GM19372 (cell line): ENCODE results near the gene ABCB10.
"Not testable (repeated sequence)": the region's sequence is repeated elsewhere in the genome, so short reads cannot be mapped to it uniquely, and the experiment has no call there.

ENCODE experiments used
- ATAC-seq: cut with Tn5 transposase; IDR thresholded peaks from one replicate; pipeline ENCODE4 v1.9.1; 2021; ENCODE audit warnings: mild to moderate bottlenecking, low read depth, moderate library complexity; ENCODE audit not compliant: unreplicated experiment

ABCB10 gene

DNA sequence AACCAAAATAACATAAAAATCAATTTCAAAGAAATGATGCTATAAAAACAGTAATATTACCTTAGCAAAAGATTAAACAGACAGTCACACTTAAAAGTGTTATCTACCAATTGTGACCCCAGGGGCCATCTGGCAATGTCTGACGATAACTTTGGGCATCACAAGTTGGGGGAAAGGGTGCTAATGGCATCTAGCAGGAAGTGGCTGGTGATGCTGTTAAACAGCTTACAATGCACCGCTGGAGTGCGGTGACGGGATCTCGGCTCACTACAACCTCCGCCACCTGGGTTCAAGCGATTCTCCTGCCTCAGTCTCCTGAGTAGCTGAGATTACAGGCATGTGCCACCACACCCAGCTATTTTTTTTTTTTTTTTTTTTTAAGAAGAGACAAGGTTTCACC lies 78.0 kb downstream of the ABCB10 start:
- no peak for ATAC-seq

DNA sequence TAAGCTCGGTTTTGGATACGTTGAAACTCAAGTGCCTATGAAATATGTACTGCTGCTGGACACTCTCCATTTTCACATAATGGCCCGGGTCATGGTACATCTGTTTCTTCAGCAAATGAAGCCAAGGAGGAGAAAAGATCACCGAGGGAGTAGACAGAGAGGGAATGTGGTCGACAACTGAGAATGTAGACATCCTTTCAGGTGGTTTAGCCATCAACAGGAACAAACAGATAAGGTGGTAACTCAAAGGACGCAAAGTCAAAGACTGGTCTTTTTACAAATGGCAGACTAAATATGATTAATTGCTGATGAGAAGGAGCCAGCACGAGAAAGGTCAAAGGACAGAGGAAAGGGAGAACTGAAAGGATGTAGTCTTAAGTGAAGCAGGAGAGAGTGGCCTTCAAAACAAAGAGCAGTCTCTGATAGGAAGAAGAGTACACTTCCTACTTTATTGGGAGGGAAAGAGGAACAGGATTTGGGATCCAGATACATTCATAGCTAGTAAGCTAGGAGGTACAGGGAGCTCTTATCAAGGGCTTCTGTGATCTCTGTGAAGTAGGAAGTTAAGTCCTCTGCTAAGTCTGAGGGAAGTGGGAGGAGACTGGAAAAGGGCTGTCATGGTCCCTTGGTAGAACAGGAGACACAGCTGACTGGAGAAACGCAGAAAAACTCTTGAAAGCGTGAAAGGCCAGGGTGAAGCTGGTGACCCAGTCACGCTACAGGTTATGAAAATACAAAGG lies 78.7 kb downstream of the ABCB10 start:
- ATAC-seq, result peak; percentile 55

GRCh38 chr1:229478852-229479251 lies 79.7 kb downstream of the ABCB10 start:
- ATAC-seq, result peak; percentile 74

GRCh38 chr1:229475859-229476258 lies 82.6 kb downstream of the ABCB10 start:
- not testable (repeated sequence) for ATAC-seq

DNA sequence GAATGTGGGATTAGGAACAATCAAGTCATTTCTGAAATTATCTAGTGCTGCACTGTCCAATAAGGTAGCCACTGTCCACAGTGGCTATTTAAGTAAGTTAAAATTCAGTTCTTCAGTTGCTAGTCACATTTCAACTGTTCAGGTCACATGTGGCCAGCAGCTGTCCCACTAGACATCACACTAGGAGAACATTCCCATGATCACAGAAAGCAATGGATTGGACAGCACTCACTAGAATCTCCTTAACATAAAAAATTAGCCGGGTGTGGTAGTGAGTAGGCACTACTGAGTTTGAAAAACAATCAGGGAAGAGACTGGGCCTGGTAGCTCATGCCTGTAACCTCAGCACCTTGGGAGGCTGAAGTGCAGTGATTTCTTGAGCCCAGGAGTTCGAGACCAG lies 84.0 kb downstream of the ABCB10 start:
- no peak for ATAC-seq

- ATAC-seq, result no peak
Observed at GRCh38 chr1:229471175-229471574, 87.3 kb downstream of the ABCB10 start.

GRCh38 chr1:229470406-229471043 lies 88.0 kb downstream of the ABCB10 start:
- no peak for ATAC-seq

DNA sequence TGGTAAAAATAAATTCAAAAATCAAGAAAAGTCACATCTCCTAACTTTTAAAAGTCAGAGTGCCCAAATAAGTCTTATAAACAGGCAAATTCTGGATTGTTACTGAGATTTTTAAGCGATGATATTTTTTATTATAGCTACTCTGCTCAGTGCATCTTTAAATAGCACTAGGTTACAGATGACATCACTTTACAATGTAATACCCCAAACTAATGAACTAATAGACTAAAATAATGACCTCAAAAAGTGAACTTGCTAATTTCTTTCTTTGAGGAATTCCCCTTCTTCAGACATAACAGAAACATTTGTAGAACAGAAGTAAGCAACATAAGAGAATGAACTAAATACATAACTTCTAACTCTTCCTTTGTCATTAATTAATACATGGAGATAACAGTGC lies 91.6 kb downstream of the ABCB10 start:
- no peak for ATAC-seq
